Kidney (tissue), 14 donors: Measurements from ENCODE around the gene GPR55. TPM values are rescaled to one million over a fixed set of nuclear protein-coding genes. Genes with fewer than 3 reads are reported as not detected.

ENCODE experiments used
- DNase-seq, 5 donors: peaks; one replicate each; pipeline ENCODE4 v3.0.0-alpha.2; 2013 to 2020
- FAIRE-seq: peaks from 2 replicates; lab custom pipeline; 2012; peaks lifted over from hg19 to GRCh38; lab: Jason Lieb, UNC
- H3K27ac ChIP-seq, 2 donors: one replicate each; pipeline ENCODE4 v1.7.0; 2013; ENCODE audit warnings: low read depth in 2 of 2, low read length in 2 of 2, inconsistent platforms in 1 of 2
- H3K27me3 ChIP-seq: one replicate; pipeline ENCODE4 v1.7.1; 2013; ENCODE audit warnings: low read length, inconsistent platforms; ENCODE audit not compliant: control insufficient read depth, insufficient read depth
- H3K36me3 ChIP-seq, 3 donors: one replicate each; pipeline versions ENCODE4 v1.7.0 to v1.7.1; 2013; ENCODE audit warnings: low read length in 3 of 3, control low read depth in 1 of 3, inconsistent platforms in 1 of 3; ENCODE audit not compliant: insufficient read depth in 3 of 3, control insufficient read depth in 2 of 3
- H3K4me1 ChIP-seq, 3 donors: one replicate each; pipeline versions ENCODE4 v1.7.0 to v1.7.1; 2013; ENCODE audit warnings: low read length in 3 of 3, inconsistent platforms in 1 of 3, low read depth in 1 of 3; ENCODE audit not compliant: control insufficient read depth in 2 of 3, insufficient read depth in 2 of 3
- H3K4me3 ChIP-seq, 3 donors: one replicate each; pipeline versions ENCODE4 v1.7.0 to v1.8.1; 2013; ENCODE audit warnings: low read length in 3 of 3, control low read depth in 1 of 3, inconsistent platforms in 1 of 3
- H3K9ac ChIP-seq, 3 donors: one replicate each; pipeline versions ENCODE4 v1.7.0 to v1.7.1; 2013; ENCODE audit warnings: low read length in 3 of 3, control low read depth in 1 of 3, inconsistent platforms in 1 of 3
- H3K9me3 ChIP-seq, 3 donors: one replicate each; pipeline versions ENCODE4 v1.7.0 to v1.7.1; 2013; ENCODE audit warnings: low read length in 3 of 3, control low read depth in 1 of 3, inconsistent platforms in 1 of 3; ENCODE audit not compliant: control insufficient read depth in 2 of 3, insufficient read depth in 1 of 3
- CTCF ChIP-seq: IDR thresholded peaks from 3 replicates; pipeline ENCODE4 v1.5.1; 2012; ENCODE audit warnings: mild to moderate bottlenecking, moderate library complexity, borderline replicate concordance; ENCODE audit not compliant: insufficient read depth; ENCODE audit errors: extremely low read depth
- intact Hi-C: fragments of 100-400 bp; cut with DNase I; formaldehyde crosslinking; loops from one replicate; pipeline ENCODE4 v1.11.1; 2022
- polyA plus RNA-seq: library from polyadenylated mRNA; stranded (reverse); fragments of 350-450 nt; fragmentation: Illumina TruSeq; extraction: RNeasy Lipid Tissue Mini Kit (QIAGEN cat#74804); gene quantifications from one replicate; pipeline ENCODE4 v1.2.3, GENCODE V29; 2014; ENCODE audit warnings: low read depth, low replicate concordance; ENCODE audit not compliant: insufficient read depth
- total RNA-seq: library from RNA; stranded (reverse); fragmentation: NEBNext Ultra II Directional; extraction: Animal tissue kit (Norgen Biotek cat#: 25700); gene quantifications from one replicate; pipeline ENCODE4 v1.2.1, GENCODE V29; 2021
- donor health status: control.
- donor health status: control.
- donor health status: control.
- donor health status: control.
- donor health status: control.
- donor health status: DM: yes; HTN: yes; CAD: no.
- donor health status: Normal renal cell carcinoma (clear cell type).

Gene GPR55
- total and polyA plus RNA-seq, 2 donors from 2014 or later = 0.69 TPM; not detected in 1

- no peaks in the 10 kb centered on the region for H3K9me3 ChIP-seq
- no peaks in the 10 kb centered on the region for H3K36me3 ChIP-seq
- TF ChIP-seq CTCF = no peak
- DNase-seq (peak in 1 of 5 donors; percentile 33), FAIRE-seq (no peak)
- H3K4me3 ChIP-seq = no peak overlapping the region
- no peak overlapping the region for H3K9ac ChIP-seq
- H3K27me3 ChIP-seq = no peaks in the 10 kb centered on the region
- intact Hi-C loops = loop anchor here (10.0 kb wide), 1 partner anchor 78 kb away; no protein-coding TSS in a partner anchor
- H3K4me1 ChIP-seq = peaks cover 0 to 3% (median 0%) of the 10 kb centered on the region in 3 donors
- H3K27ac ChIP-seq = no peak overlapping the region
Measured at GRCh38 chr2:230906471-230907230, 18.4 kb downstream of the GPR55 start.

GRCh38 chr2:230905448-230906421 is 19.3 kb downstream of the GPR55 start:
- Histone ChIP-seq H3K9ac (no peak overlapping the region), H3K36me3 (no peaks in the 10 kb centered on the region), H3K27ac (no peak overlapping the region), H3K9me3 (no peaks in the 10 kb centered on the region), H3K27me3 (no peaks in the 10 kb centered on the region), H3K4me1 (peaks cover 0 to 3% (median 0%) of the 10 kb centered on the region in 3 donors), H3K4me3 (no peak overlapping the region)
- DNase-seq (peak in 4 of 5 donors; percentile 50 to 60 (median 55)), FAIRE-seq (no peak)
- no peak for TF ChIP-seq CTCF
- intact Hi-C loops = loop anchor here (10.0 kb wide), 1 partner anchor 79 kb away; no protein-coding TSS in a partner anchor

- no peak for TF ChIP-seq CTCF
- H3K36me3 ChIP-seq = no peaks in the 10 kb centered on the region
- intact Hi-C loops = loop anchor here (10.0 kb wide), 1 partner anchor 80 kb away; no protein-coding TSS in a partner anchor
- H3K27me3 ChIP-seq = no peaks in the 10 kb centered on the region
- no peaks in the 10 kb centered on the region for H3K9me3 ChIP-seq
- no peak overlapping the region for H3K4me3 ChIP-seq
- DNase-seq (peak in 1 of 5 donors; percentile 30), FAIRE-seq (no peak)
- peaks cover 0 to 3% (median 0%) of the 10 kb centered on the region in 3 donors for H3K4me1 ChIP-seq
- H3K9ac ChIP-seq = no peak overlapping the region
- no peak overlapping the region for H3K27ac ChIP-seq
Measured at GRCh38 chr2:230904856-230905447, 20.1 kb downstream of the GPR55 start.
